Inferior parietal cortex (tissue), 1 donor: ENCODE data around the gene ZBTB17.
"Not testable (repeated sequence)": the region's sequence is repeated elsewhere in the genome, so short reads cannot be mapped to it uniquely, and the experiment has no call there.

Experiments used
- DNase-seq: peaks from one replicate; pipeline ENCODE4 v3.0.0-alpha.2; 2016; ENCODE audit errors: extremely low spot score

Gene ZBTB17

GRCh38 chr1:15988856-15989736, 13.2 kb upstream of the ZBTB17 start:
- no peak for DNase-seq

- no peak for DNase-seq
Measured at GRCh38 chr1:15985611-15986297, 9.9 kb upstream of the ZBTB17 start.

- DNase-seq: no peak
Measured at GRCh38 chr1:15983275-15983674, 7.4 kb upstream of the ZBTB17 start.

DNA sequence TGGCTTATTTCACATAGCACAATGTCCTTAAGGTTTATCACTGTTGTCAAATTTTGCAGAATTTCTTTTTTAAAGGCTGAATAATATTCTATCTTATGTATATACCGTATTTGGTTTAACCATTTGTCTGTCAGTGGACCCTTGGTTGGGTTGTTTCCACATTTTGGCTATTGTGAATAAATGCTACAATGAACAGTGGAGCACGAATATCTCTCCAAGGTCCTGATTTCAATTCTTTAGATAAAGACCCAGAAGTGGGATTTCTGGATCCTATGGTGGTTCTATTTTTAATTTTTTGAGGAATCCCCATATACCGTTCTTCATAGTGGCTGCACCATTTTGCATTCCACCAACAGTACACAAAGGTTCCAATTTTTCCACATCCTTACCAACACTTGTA, 5.8 kb upstream of the ZBTB17 start:
- DNase-seq: no peak

DNA sequence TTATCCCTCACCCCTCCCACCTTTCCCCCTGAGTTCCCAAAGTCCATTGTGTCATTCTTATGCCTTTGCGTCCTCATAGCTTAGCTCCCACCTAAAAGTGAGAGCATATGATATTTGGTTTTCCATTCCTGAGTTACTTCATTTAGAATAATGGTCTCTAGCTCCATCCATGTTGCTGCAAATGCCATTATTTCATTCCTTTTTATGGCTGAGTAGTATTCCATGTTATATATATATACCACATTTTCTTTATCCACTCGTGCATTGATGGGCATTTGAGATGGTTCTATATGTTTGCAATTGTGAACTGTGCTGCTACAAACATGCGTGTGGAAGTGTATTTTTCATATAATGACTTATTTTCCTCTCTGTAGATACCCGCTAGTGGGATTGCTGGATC, 2.0 kb upstream of the ZBTB17 start:
- DNase-seq: not testable (repeated sequence)

DNA sequence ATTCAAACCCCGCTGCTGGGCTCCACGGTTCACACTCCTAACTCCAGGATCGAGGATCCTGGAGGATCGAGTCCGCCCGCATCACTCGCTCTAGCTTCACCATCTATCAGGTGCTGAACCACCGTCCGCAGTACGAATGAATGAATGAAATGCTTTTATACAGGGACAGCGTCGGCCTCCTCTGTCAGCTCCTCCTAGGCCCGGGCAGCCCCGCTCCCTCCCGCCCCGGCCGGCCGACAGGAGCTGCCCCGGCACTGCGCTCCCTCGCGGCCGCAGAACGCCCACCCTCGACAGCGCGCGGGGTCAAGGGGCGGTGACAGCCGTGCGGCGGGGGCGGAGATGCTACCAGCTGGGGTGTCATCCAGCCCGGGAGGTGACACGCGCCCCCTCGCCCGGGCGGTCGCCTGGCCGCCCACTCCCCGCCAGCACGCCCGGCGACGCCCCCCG, 520 bp downstream of the ZBTB17 start:
- no peak for DNase-seq

DNA sequence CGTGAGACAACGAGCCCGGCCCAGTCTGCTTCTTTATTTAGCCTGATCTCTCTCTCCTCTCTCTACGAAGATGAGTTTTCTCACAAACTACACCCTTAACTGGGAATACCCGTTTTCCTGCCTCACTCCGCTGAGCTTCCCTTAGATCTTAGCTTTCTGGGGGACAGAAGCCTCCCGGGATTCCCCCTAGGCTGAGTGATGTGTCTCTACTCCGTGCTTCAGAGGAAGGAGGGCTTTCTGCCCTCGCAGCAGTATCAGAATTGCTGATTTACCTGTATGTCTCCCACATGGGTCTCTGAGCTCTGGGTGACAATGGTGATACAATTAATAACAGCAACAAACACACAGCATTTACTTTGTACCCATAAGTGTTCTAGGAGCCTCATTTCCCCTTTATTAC, 1.0 kb downstream of the ZBTB17 start:
- DNase-seq: no peak

- no peak for DNase-seq
Measured at GRCh38 chr1:15973772-15974171, 2.1 kb downstream of the ZBTB17 start.

GRCh38 chr1:15972409-15972808, 3.5 kb downstream of the ZBTB17 start:
- no peak for DNase-seq

- DNase-seq: no peak
Measured at GRCh38 chr1:15970911-15971310, 5.0 kb downstream of the ZBTB17 start.

DNA sequence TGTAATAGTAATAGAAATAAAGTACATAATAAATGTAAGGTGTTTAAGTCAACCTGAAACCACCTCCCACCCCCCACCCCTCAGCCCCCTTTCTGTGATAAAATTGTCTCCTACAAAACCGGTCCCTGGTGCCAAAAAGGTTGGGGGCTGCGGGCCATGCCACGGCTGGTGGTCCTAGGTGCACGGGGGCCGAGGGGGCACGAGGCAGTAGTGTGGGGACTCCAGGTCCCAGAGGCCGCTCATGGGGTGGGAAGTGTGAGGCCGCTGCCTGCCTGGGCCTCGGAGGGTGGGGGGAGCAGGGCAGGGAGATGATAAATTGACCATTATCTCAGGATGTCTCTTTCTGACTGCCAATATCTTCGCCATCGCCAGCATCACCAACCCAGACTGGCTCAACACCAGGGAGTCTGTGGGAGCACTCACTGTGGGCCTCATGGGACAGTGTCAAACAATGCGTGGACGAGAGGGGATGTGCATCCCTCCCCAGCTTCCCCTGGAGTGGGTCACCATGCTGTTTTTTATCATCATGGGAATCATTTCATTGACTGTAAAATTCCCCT, 6.5 kb downstream of the ZBTB17 start:
- DNase-seq: no peak

GRCh38 chr1:15968172-15968571, 7.7 kb downstream of the ZBTB17 start:
- no peak for DNase-seq

- no peak for DNase-seq
Measured at GRCh38 chr1:15966956-15967344, 9.0 kb downstream of the ZBTB17 start.

DNA sequence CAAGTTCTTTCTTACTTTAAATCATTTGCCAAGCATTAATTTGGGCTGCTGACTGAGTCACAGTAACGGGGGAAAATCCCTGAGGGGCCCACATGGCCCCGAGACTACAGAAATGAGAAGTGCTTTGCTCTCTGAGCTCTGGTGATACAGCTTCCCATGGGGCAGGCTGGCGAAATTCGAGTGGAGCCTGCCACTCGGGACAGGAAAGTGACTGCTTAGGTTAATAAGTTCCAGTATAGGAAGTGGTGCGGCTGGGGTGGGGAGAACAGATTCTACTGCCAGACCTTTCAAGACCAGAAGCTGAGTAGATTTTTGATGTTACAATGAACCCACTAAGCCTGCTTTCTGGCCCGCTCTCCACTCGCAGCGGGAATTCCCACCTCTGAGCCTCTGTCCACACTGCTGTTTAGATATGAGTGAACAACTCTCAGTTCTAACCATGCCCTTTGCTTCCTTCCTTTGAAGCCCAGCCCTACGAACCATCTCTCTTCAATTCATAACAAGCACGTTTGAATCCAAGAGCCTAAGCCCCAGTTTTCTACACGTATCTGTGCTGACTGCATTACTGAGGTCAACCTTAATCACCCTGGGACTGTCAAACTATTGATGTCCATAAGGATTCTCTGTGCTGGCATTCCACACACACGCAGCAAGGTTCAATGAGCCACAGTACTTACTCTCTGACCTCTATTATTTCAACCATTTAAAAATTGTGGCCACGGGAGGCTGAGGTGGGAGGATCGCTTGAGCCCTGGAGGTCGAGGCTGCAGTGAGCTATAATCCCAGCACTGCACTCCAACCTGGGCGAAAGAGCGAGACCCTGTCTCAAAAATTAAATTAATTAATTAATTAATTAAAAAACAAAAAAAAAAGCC, 9.6 kb downstream of the ZBTB17 start:
- DNase-seq: no peak

DNA sequence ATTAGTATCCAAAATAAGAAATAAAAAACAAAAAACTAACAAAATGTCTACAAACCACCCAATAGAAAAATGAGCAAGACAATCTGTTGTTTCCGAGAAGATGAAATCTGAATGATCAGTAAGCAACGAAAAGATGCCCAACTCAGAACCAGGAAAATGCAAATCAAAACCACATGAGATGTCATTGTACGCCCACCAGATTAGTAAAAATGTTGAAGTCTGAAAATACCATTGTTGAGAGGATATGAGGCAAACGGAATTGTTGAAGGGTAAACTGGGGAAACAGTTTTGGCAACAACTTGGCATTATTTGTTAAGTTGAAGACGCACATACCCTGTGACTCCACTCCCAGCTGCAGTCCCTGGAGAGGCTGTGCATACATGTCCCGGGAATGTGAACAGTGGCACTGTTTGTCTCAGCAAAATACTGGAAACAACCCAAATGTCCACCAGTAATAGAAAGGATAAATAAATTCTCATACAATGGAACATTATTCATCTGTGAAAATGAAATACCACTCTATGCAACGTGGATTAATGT, 10.6 kb downstream of the ZBTB17 start:
- peak; percentile 84 for DNase-seq

DNA sequence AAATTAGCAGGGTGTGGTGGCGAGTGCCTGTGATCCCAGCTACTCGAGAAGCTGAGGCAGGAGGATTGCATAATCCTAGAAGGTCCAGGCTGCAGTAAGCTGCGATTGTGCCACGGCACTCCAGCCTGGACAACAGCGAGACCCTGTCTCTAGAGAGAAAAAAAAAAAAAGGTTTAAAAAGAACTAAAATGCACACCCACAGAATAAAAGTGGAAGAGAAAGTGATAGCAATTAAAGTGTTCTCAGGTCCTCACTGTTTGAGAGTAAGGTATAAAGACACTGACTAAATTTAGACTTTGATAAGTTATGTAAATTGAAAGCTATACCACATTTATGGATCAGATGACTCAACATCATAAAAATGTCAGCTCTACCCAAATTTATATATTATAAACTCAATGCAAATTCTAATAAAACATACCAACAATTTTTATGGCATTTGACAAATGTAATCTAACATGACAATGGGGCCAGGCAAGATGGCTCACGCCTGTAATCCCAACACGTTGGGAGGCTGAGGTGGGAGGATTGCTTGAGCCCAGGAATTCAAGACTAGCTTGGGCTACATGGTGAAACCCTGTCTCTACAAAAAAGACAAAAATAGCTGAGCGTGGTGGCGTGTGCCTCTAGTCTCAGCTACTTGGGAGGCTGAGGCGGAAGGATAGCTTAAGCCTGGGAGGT, 11.8 kb downstream of the ZBTB17 start:
- DNase-seq: no peak

GRCh38 chr1:15963363-15963967, 12.4 kb downstream of the ZBTB17 start:
- DNase-seq: no peak

- DNase-seq: no peak
Measured at GRCh38 chr1:15962671-15963362, 13.1 kb downstream of the ZBTB17 start.

- DNase-seq: no peak
Measured at GRCh38 chr1:15962176-15962575, 13.7 kb downstream of the ZBTB17 start.

DNA sequence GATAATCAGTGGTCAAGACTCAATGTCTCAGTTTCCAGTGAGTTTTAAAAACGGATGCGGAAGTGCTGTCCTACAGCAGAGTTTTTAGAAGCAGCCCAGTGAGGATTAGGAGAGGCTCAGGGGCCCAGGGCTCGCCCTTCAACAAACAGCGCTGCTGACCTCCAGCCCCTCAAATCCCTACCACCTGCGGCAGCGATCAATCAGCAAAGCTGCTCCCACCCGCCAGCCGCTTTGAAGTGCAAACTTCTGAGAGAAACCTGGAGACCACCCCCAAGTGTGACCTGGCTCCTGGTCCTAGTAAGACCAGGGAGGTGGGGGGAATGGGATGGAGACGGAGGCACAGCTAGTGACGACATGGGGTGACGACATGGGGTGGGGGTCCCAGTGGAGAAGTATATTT, 14.4 kb downstream of the ZBTB17 start:
- DNase-seq: no peak
